ENCODE measurements around the gene CPLANE1. TPM values are rescaled to one million over a fixed set of nuclear protein-coding genes. Genes with fewer than 3 reads are reported as not detected.
"Not testable (repeated sequence)": the region's sequence is repeated elsewhere in the genome, so short reads cannot be mapped to it uniquely, and the experiment has no call there.

The CPLANE1 gene
- total and polyA plus RNA-seq, 10 of the 15 experiments (the other 5 are each of a cell fraction or from before 2014, with no cell fraction given): 1.7 to 14.8 (median 6.7) TPM

- DNase-seq (ENCODE audit: low read depth, low spot score); H3K79me2 ChIP-seq (ENCODE audit: control insufficient read depth, insufficient read depth, low read length); in situ Hi-C loops (cut with MboI); ATAC-seq; H3K4me3 ChIP-seq; BruUV-seq (replicated peaks); H3K4me1 ChIP-seq (ENCODE audit: control insufficient read depth, insufficient read depth, low read length); FAIRE-seq; H2AFZ ChIP-seq (ENCODE audit: control insufficient read depth, low read depth, low read length); H4K20me1 ChIP-seq (ENCODE audit: control insufficient read depth, insufficient read depth); H3K9me3 ChIP-seq (replicated peaks; ENCODE audit: control insufficient read depth, insufficient read depth, low read length); POLR2A ChIA-PET; H3K27ac ChIP-seq (ENCODE audit: control insufficient read depth, insufficient read depth); H3K36me3 ChIP-seq (ENCODE audit: control insufficient read depth in 2 of 2, insufficient read depth in 2 of 2, low read length in 1 of 2); CTCF ChIA-PET; H3K27me3 ChIP-seq (replicated peaks in 1 of 2; ENCODE audit: control insufficient read depth in 2 of 2, insufficient read depth in 2 of 2, low read length in 1 of 2); intact Hi-C loops (cut with micrococcal nuclease; ENCODE audit: unreplicated experiment); H3K9ac ChIP-seq (ENCODE audit: control insufficient read depth, insufficient read depth, low read length); RAD21 ChIA-PET (ENCODE audit: unreplicated experiment); H3K4me2 ChIP-seq (ENCODE audit: control insufficient read depth, insufficient read depth): not testable (repeated sequence)
- WGBS (ENCODE audit: insufficient coverage, insufficient replicate concordance, low lambda C conversion rate, missing lambda C conversion rate): 95% methylated on average over 5 of the region's 5 CpGs
- SMC1A ChIA-PET (ENCODE audit: uncharacterized antibody, unreplicated experiment): interaction anchor here (2.2 kb wide), 1 partner anchor 110 kb away, joined by 5 read pairs; no protein-coding TSS in a partner anchor
Measured at GRCh38 chr5:37219384-37219783, 29.8 kb downstream of the CPLANE1 start.

- 90% methylated on average over 1 of the region's 1 CpG for WGBS (ENCODE audit: insufficient coverage, insufficient replicate concordance, low lambda C conversion rate, missing lambda C conversion rate)
- DNase-seq (ENCODE audit: low read depth, low spot score): no peak
- RAD21 ChIA-PET (ENCODE audit: unreplicated experiment): interaction anchor here (0.9 kb wide), 1 partner anchor 8 kb away, joined by 4 read pairs; no protein-coding TSS in a partner anchor
- Histone ChIP-seq H3K36me3 (ENCODE audit: control insufficient read depth in 2 of 2, insufficient read depth in 2 of 2, low read length in 1 of 2) (peaks cover 0 to 4% of the 10 kb centered on the region in 2 experiments; a peak in 1 of 4 replicates), H4K20me1 (ENCODE audit: control insufficient read depth, insufficient read depth) (no peaks in the 10 kb centered on the region), H3K27me3 (replicated peaks in 1 of 2; ENCODE audit: control insufficient read depth in 2 of 2, insufficient read depth in 2 of 2, low read length in 1 of 2) (no peaks in the 10 kb centered on the region), H3K4me3 (no peak overlapping the region), H3K79me2 (ENCODE audit: control insufficient read depth, insufficient read depth, low read length) (no peaks in the 10 kb centered on the region), H3K4me2 (ENCODE audit: control insufficient read depth, insufficient read depth) (no peak overlapping the region), H3K9me3 (replicated peaks; ENCODE audit: control insufficient read depth, insufficient read depth, low read length) (no peaks in the 10 kb centered on the region), H3K27ac (ENCODE audit: control insufficient read depth, insufficient read depth) (no peak overlapping the region), H3K4me1 (ENCODE audit: control insufficient read depth, insufficient read depth, low read length) (peaks cover 10% of the 10 kb centered on the region), H3K9ac (ENCODE audit: control insufficient read depth, insufficient read depth, low read length) (no peak overlapping the region), H2AFZ (ENCODE audit: control insufficient read depth, low read depth, low read length) (no peak overlapping the region)
- SMC1A ChIA-PET (ENCODE audit: uncharacterized antibody, unreplicated experiment): interaction anchor here (0.8 to 2.2 kb wide), 3 partner anchors 8 to 109 kb away, joined by 4 to 5 read pairs (median 5); no protein-coding TSS in a partner anchor
- POLR2A ChIA-PET: no interaction called here
- in situ Hi-C loops (cut with MboI) (no loop called here), intact Hi-C loops (cut with micrococcal nuclease; ENCODE audit: unreplicated experiment) (no loop called here)
- ATAC-seq: no peak
- no TSS peak for BruUV-seq (replicated peaks)
- no peak for FAIRE-seq
- TF ChIP-seq SMC3 (IDR thresholded peaks at IDR 0.05; ENCODE audit: borderline replicate concordance, low read length) (no peak), RFX5 (IDR thresholded peaks at IDR 0.05; ENCODE audit: low read depth, low read length) (no peak), MAX (IDR thresholded peaks at IDR 0.05; ENCODE audit: low read depth, low read length) (no peak), PRDM15 (CRISPR knock-in tag; IDR thresholded peaks at IDR 0.05) (no peak), RELA (IDR thresholded peaks at IDR 0.05; ENCODE audit: borderline replicate concordance, partially characterized antibody) (no peak), GATAD2B (conservative IDR thresholded peaks at IDR 0.05; ENCODE audit: low read depth) (no peak), BCL3 (IDR thresholded peaks at IDR 0.05; ENCODE audit: borderline replicate concordance, insufficient read depth, low read depth, low read length, poor library complexity, severe bottlenecking) (no peak)
- CTCF ChIA-PET: no interaction called here
Measured at GRCh38 chr5:37217976-37218375, 31.2 kb downstream of the CPLANE1 start.
